Stimulated activated CD4-positive, alpha-beta T cell treated with anti-CD3 and anti-CD28 coated beads, Interleukin-12 subunit alpha, Interleukin-12 subunit beta, amount 100 ng/mL, for 4 hours (primary cell): Measurements from ENCODE around the gene RCOR2.
"Not testable (repeated sequence)": the region's sequence is repeated elsewhere in the genome, so short reads cannot be mapped to it uniquely, and the experiment has no call there.

Source experiments
- DNase-seq: peaks from one replicate; pipeline ENCODE4 v3.0.0-alpha.2; 2020

The RCOR2 gene

GRCh38 chr11:63876616-63877015, 40.3 kb downstream of the RCOR2 start:
- no peak for DNase-seq

GRCh38 chr11:63875506-63876065, 41.4 kb downstream of the RCOR2 start:
- DNase-seq, result no peak

- DNase-seq, result no peak
These were observed 42.5 kb downstream of the RCOR2 start for GRCh38 chr11:63874511-63874910.

GRCh38 chr11:63873311-63873710, 43.7 kb downstream of the RCOR2 start:
- no peak for DNase-seq

- no peak for DNase-seq
These were observed 44.2 kb downstream of the RCOR2 start for GRCh38 chr11:63872800-63873197.

GRCh38 chr11:63871962-63872799, 44.8 kb downstream of the RCOR2 start:
- no peak for DNase-seq

GRCh38 chr11:63870351-63871140, 46.4 kb downstream of the RCOR2 start:
- no peak for DNase-seq

GRCh38 chr11:63869683-63870082, 47.3 kb downstream of the RCOR2 start:
- no peak for DNase-seq

- no peak for DNase-seq
These were observed 47.8 kb downstream of the RCOR2 start for GRCh38 chr11:63869171-63869591.

- no peak for DNase-seq
These were observed 48.4 kb downstream of the RCOR2 start for GRCh38 chr11:63868399-63869064.

GRCh38 chr11:63867511-63867910, 49.5 kb downstream of the RCOR2 start:
- no peak for DNase-seq

GRCh38 chr11:63866211-63866610, 50.8 kb downstream of the RCOR2 start:
- DNase-seq, result peak; percentile 61

- not testable (repeated sequence) for DNase-seq
These were observed 53.3 kb downstream of the RCOR2 start for GRCh38 chr11:63863620-63864019.

- no peak for DNase-seq
These were observed 54.0 kb downstream of the RCOR2 start for GRCh38 chr11:63862923-63863322.
